Endothelial cell of umbilical vein (primary cell): ENCODE results near the gene METTL16. TPM values are rescaled to one million over a fixed set of nuclear protein-coding genes. Genes with fewer than 3 reads are reported as not detected.

Experiments
- BruUV-seq: library from RNA; stranded (reverse); fragments of 400-500 nt; replicated peaks from 2 replicates; lab custom pipeline; 2021; lab: Mats Ljungman, UMichigan
- CTCF ChIA-PET: fragments of 300-600, 350-600 bp; sonication (Branson Sonifier 250); formaldehyde crosslinking; loops from one replicate; lab custom pipeline; 2021; ENCODE audit warnings: antibody characterized with exemption, inconsistent platforms; lab: Charles Lee
- POLR2A ChIA-PET: fragments of 300-600, 350-600 bp; sonication (Branson Sonifier 250); formaldehyde crosslinking; loops from one replicate; lab custom pipeline; 2021; ENCODE audit warnings: antibody characterized with exemption, inconsistent platforms; lab: Charles Lee
- DNase-seq: peaks from one replicate; pipeline ENCODE4 v3.0.0-alpha.2; 2011; ENCODE audit warnings: low read depth, low spot score
- FAIRE-seq: peaks from 2 replicates; lab custom pipeline; 2011; peaks lifted over from hg19 to GRCh38; lab: Jason Lieb, UNC
- H2AFZ ChIP-seq: 2 replicates; pipeline ENCODE4 v1.6.0; 2012; ENCODE audit warnings: low read depth, low read length, control low read depth, inconsistent platforms
- H3K27ac ChIP-seq: 2 replicates; pipeline ENCODE4 v1.5.1; 2011; ENCODE audit warnings: low read depth, mild to moderate bottlenecking, control low read depth, low read length, moderate library complexity; ENCODE audit not compliant: insufficient read depth
- H3K27me3 ChIP-seq, 2 experiments: 2 replicates each; pipeline versions ENCODE4 v1.6.0 to v1.6.1; 2011; ENCODE audit warnings: low read length in 2 of 2, mixed read lengths in 1 of 2; ENCODE audit not compliant: control insufficient read depth in 2 of 2, insufficient read depth in 2 of 2
- H3K36me3 ChIP-seq, 2 experiments: 2 replicates in 1 of 2; 3 replicates in 1 of 2; pipeline ENCODE4 v1.5.1; 2011; ENCODE audit warnings: low read length in 2 of 2, mild to moderate bottlenecking in 1 of 2, moderate library complexity in 1 of 2; ENCODE audit not compliant: control insufficient read depth in 2 of 2, insufficient read depth in 2 of 2; ENCODE audit errors: extremely low read depth in 1 of 2
- H3K4me1 ChIP-seq: 3 replicates; pipeline ENCODE4 v1.5.1; 2011; ENCODE audit warnings: mild to moderate bottlenecking, low read length; ENCODE audit not compliant: control insufficient read depth, insufficient read depth; ENCODE audit errors: extremely low read depth
- H3K4me2 ChIP-seq: 2 replicates; pipeline ENCODE4 v1.6.1; 2011; ENCODE audit warnings: low read length, control low read depth, mixed read lengths; ENCODE audit not compliant: insufficient read depth
- H3K4me3 ChIP-seq, 3 experiments: fragments of 200-600 bp in 1 of 3; sonication (generic), shearing (Covaris generic) in 1 of 3; replicated peaks in 1 of 3; 2 replicates each; pipeline ENCODE4 v1.5.1; 2011 to 2016; ENCODE audit warnings: control low read depth in 3 of 3, low read length in 3 of 3, mild to moderate bottlenecking in 2 of 3, inconsistent platforms in 1 of 3, low read depth in 1 of 3, moderate library complexity in 1 of 3; ENCODE audit not compliant: insufficient read depth in 1 of 3
- H3K79me2 ChIP-seq: 2 replicates; pipeline ENCODE4 v1.6.0; 2012; ENCODE audit warnings: low read length, inconsistent platforms; ENCODE audit not compliant: control insufficient read depth, insufficient read depth
- H3K9ac ChIP-seq: replicated peaks from 2 replicates; pipeline ENCODE3; 2011; ENCODE audit warnings: low read length, control low read depth; ENCODE audit not compliant: insufficient read depth; ENCODE audit errors: extremely low read depth
- H3K9me1 ChIP-seq: replicated peaks from 3 replicates; pipeline ENCODE4 v1.6.0; 2011; ENCODE audit warnings: mild to moderate bottlenecking, low read length; ENCODE audit not compliant: control insufficient read depth, insufficient read depth; ENCODE audit errors: extremely low read depth
- H3K9me3 ChIP-seq: replicated peaks from 2 replicates; pipeline ENCODE4 v1.5.1; 2012; ENCODE audit warnings: low read length, inconsistent platforms; ENCODE audit not compliant: control insufficient read depth, insufficient read depth
- H4K20me1 ChIP-seq: replicated peaks from 2 replicates; pipeline ENCODE3; 2011; ENCODE audit warnings: mild to moderate bottlenecking, low read length; ENCODE audit not compliant: control insufficient read depth, insufficient read depth; ENCODE audit errors: extremely low read depth
- EZH2 ChIP-seq: IDR thresholded peaks from 2 replicates; pipeline ENCODE4 v1.6.1; 2012; ENCODE audit warnings: borderline replicate concordance, low read depth, mild to moderate bottlenecking, moderate library complexity, low read length, inconsistent platforms; ENCODE audit not compliant: severe bottlenecking
- FOS ChIP-seq: IDR thresholded peaks from 2 replicates; pipeline ENCODE4 v1.6.1; 2011; ENCODE audit warnings: mild to moderate bottlenecking, low read length, moderate library complexity, borderline replicate concordance; ENCODE audit not compliant: insufficient read depth
- GATA2 ChIP-seq: IDR thresholded peaks from 2 replicates; pipeline ENCODE4 v1.7.0; 2011; ENCODE audit warnings: low read depth, mild to moderate bottlenecking, moderate library complexity, mixed read lengths, low read length; ENCODE audit not compliant: insufficient read length, insufficient read depth
- JUN ChIP-seq: IDR thresholded peaks from 2 replicates; pipeline ENCODE4 v1.6.1; 2011; ENCODE audit warnings: borderline replicate concordance, low read depth; ENCODE audit not compliant: insufficient read length, insufficient read depth
- MYC ChIP-seq: IDR thresholded peaks from one replicate; pipeline ENCODE4 v1.6.1; 2011; ENCODE audit warnings: mild to moderate bottlenecking, low read depth, low read length
- POLR2A ChIP-seq: IDR thresholded peaks from 2 replicates; pipeline ENCODE4 v1.6.1; 2012; ENCODE audit warnings: low read depth, mild to moderate bottlenecking, control low read depth, low read length
- dilution Hi-C: fragments of 300-500 bp; cut with MboI; formaldehyde crosslinking; loops from one replicate; pipeline ENCODE4 v1.15.0; 2019; ENCODE audit warnings: low sequenced_read_pairs; ENCODE audit not compliant: extremely low pct_ligation_motif_present
- intact Hi-C: fragments of 100-400 bp; cut with micrococcal nuclease; formaldehyde crosslinking; loops from one replicate; pipeline ENCODE4 v1.10.0; 2022
- polyA plus RNA-seq, 4 experiments: library from polyadenylated mRNA; depleted of rRNA in 3 of 4; stranded (reverse) in 3 of 4; unstranded in 1 of 4; fragments of >200 nt; gene quantifications; 2 replicates each; pipeline versions ENCODE4 v1.2.1 to v1.2.3, GENCODE V29; 2011 to 2012; ENCODE audit warnings: missing spikeins in 1 of 4
- total RNA-seq: library from RNA; stranded (reverse); gene quantifications from 2 replicates; pipeline ENCODE4 v1.2.3, GENCODE V29; 2021
- TF ChIP-seq, protein P1 (sequence below): IDR thresholded peaks from 2 replicates; pipeline ENCODE4 v1.6.1; 2011; ENCODE audit not compliant: insufficient read depth, insufficient read length
- TF ChIP-seq, protein P2 (sequence below), 2 donors: IDR thresholded peaks; 1 replicate in 1 of 2; 2 replicates in 1 of 2; pipeline ENCODE4 v1.5.1; 2011; ENCODE audit warnings: low read length in 2 of 2, mild to moderate bottlenecking in 2 of 2, moderate library complexity in 2 of 2, control low read depth in 1 of 2, inconsistent platforms in 1 of 2, low read depth in 1 of 2; ENCODE audit not compliant: insufficient read depth in 1 of 2; ENCODE audit errors: extremely low read depth in 1 of 2

METTL16 gene
- total and polyA plus RNA-seq, 2 donors (not counting 3 experiments of a cell fraction or from before 2014, with no cell fraction given), result 11.0 to 24.7 TPM

DNA sequence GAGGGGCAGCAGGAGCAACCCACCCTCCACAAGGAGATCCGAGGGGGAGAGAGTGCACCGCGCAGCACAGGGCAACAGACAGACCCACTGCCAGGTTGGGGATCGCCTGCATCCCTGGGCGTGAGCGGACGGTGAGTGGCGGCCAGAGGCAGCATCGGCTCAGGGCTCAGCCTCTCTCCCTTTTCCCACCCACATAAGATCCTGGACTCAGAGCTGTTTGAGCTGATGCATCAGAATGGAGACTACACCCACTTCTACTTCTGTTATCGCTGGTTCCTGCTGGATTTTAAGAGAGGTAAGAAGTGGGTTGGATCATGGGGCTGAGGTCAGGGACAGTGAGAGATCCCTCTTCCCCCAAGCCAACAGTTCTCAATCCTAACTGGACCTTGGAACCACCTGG lies 134.0 kb downstream of the METTL16 start:
- H4K20me1 ChIP-seq, result no peaks in the 10 kb centered on the region
- H3K9me1 ChIP-seq, result no peaks in the 10 kb centered on the region
- no TSS peak for BruUV-seq
- H3K79me2 ChIP-seq, result no peaks in the 10 kb centered on the region
- TF ChIP-seq FOS, result no peak
- TF ChIP-seq POLR2A, result no peak
- TF ChIP-seq EZH2, result no peak
- TF ChIP-seq, protein P1, sequence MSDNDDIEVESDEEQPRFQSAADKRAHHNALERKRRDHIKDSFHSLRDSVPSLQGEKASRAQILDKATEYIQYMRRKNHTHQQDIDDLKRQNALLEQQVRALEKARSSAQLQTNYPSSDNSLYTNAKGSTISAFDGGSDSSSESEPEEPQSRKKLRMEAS, result no peak
- TF ChIP-seq, protein P2, sequence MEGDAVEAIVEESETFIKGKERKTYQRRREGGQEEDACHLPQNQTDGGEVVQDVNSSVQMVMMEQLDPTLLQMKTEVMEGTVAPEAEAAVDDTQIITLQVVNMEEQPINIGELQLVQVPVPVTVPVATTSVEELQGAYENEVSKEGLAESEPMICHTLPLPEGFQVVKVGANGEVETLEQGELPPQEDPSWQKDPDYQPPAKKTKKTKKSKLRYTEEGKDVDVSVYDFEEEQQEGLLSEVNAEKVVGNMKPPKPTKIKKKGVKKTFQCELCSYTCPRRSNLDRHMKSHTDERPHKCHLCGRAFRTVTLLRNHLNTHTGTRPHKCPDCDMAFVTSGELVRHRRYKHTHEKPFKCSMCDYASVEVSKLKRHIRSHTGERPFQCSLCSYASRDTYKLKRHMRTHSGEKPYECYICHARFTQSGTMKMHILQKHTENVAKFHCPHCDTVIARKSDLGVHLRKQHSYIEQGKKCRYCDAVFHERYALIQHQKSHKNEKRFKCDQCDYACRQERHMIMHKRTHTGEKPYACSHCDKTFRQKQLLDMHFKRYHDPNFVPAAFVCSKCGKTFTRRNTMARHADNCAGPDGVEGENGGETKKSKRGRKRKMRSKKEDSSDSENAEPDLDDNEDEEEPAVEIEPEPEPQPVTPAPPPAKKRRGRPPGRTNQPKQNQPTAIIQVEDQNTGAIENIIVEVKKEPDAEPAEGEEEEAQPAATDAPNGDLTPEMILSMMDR (IDR thresholded peaks at IDR 0.05; ENCODE audit: extremely low read depth in 1 of 2, insufficient read depth in 1 of 2, low read depth in 1 of 2, low read length in 2 of 2), result no peak
- no peak for TF ChIP-seq GATA2
- TF ChIP-seq MYC, result no peak
- no peak for TF ChIP-seq JUN
- POLR2A ChIA-PET, result no interaction called here
- no peaks in the 10 kb centered on the region for H3K9me3 ChIP-seq
- FAIRE-seq, result no peak
- CTCF ChIA-PET, result interaction anchor here (0.5 to 15.2 kb wide), 2 partner anchors 37 to 133 kb away, joined by 3 to 909 read pairs; no protein-coding TSS in a partner anchor
- H3K4me3 ChIP-seq, result no peak overlapping the region
- no peaks in the 10 kb centered on the region for H3K4me1 ChIP-seq
- no peak overlapping the region for H3K4me2 ChIP-seq
- H2AFZ ChIP-seq, result no peak overlapping the region
- peaks cover 0 to 34% of the 10 kb centered on the region in 2 experiments for H3K36me3 ChIP-seq
- H3K9ac ChIP-seq, result no peak overlapping the region
- H3K27me3 ChIP-seq, result no peaks in the 10 kb centered on the region
- no peak for DNase-seq
- dilution Hi-C loops (no loop called here), intact Hi-C loops (no loop called here)
- H3K27ac ChIP-seq, result no peak overlapping the region
